Vagina (tissue), 2 donors: ENCODE results near the gene SP140L. TPM values are rescaled to one million over a fixed set of nuclear protein-coding genes. Genes with fewer than 3 reads are reported as not detected.
"Not testable (repeated sequence)": the region's sequence is repeated elsewhere in the genome, so short reads cannot be mapped to it uniquely, and the experiment has no call there.

Source experiments
- DNase-seq, 2 donors: peaks; one replicate each; pipeline ENCODE4 v3.0.0-alpha.2; 2017; ENCODE audit errors: extremely low spot score in 2 of 2
- H3K27ac ChIP-seq: fragments of 200-600 bp; sonication (generic); one replicate; pipeline ENCODE4 v1.5.1; 2019
- H3K27me3 ChIP-seq: fragments of 200-600 bp; sonication (generic); one replicate; pipeline ENCODE4 v1.5.1; 2019
- H3K36me3 ChIP-seq, 2 donors: fragments of 200-600 bp; sonication (generic); one replicate each; pipeline ENCODE4 v1.5.1; 2017 to 2019
- H3K4me1 ChIP-seq: fragments of 200-600 bp; sonication (generic); one replicate; pipeline ENCODE4 v1.5.1; 2019
- H3K4me3 ChIP-seq, 2 donors: fragments of 200-600 bp; sonication (generic); 1 replicate in 1 of 2; 2 replicates in 1 of 2; pipeline ENCODE4 v1.5.1; 2016 to 2019
- H3K9me3 ChIP-seq: fragments of 200-600 bp; sonication (generic); one replicate; pipeline ENCODE4 v1.5.1; 2019
- POLR2A ChIP-seq, 2 donors: fragments of 450-650 bp; IDR thresholded peaks; one replicate each; pipeline ENCODE4 v1.6.1; 2017; ENCODE audit warnings: antibody characterized with exemption in 2 of 2, mild to moderate bottlenecking in 2 of 2, moderate library complexity in 2 of 2
- POLR2AphosphoS5 ChIP-seq, 2 donors: sonication (generic); formaldehyde crosslinking; IDR thresholded peaks; one replicate each; pipeline ENCODE4 v1.9.0; 2017; ENCODE audit warnings: antibody characterized with exemption in 2 of 2, mild to moderate bottlenecking in 2 of 2, low read depth in 1 of 2; ENCODE audit not compliant: insufficient read depth in 1 of 2
- intact Hi-C: fragments of 100-400 bp; cut with DNase I; formaldehyde crosslinking; loops from one replicate; pipeline ENCODE4 v1.15.1; 2023
- total RNA-seq: library from RNA; depleted of rRNA; stranded (reverse); fragments of >200 nt; gene quantifications from one replicate; pipeline ENCODE4 v1.2.3, GENCODE V29; 2016
- TF ChIP-seq, protein P1 (sequence below), 3 experiments: fragments of 450-650 bp in 2 of 3; fragments of 200-600 bp in 1 of 3; sonication (generic) in 1 of 3; IDR thresholded peaks; one replicate each; pipeline ENCODE4 v1.5.1; 2017 to 2019; ENCODE audit warnings: antibody characterized with exemption in 3 of 3, mild to moderate bottlenecking in 2 of 3, moderate library complexity in 2 of 3

Gene SP140L
- total RNA-seq, 1 donor from 2014 or later: 11.5 TPM

DNA sequence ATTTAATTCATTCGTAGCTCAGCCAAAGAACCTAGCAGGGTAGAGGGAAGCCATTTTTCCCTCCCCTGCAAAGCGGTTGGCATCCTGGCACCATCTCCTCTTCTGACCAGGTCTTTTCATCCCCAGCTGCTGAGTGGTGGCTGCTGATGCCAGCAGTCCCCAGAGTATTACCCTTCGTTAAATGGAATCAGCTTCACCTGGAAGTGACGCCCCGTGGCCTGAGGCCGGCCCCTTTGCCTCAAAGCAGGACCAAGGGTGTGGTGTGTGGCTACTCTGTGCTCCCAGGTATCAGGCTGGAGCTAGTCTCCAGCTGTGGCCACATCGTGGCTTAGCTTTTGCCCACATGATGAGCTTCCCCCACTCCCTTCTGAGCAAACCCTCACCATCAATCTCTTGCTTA is 76.8 kb downstream of the SP140L start:
- Histone ChIP-seq H3K36me3 (peaks cover 0 to 21% of the 10 kb centered on the region in 2 donors), H3K4me3 (no peak overlapping the region), H3K4me1 (peaks cover 8% of the 10 kb centered on the region), H3K27ac (no peak overlapping the region), H3K9me3 (no peaks in the 10 kb centered on the region), H3K27me3 (no peaks in the 10 kb centered on the region)
- intact Hi-C loops: no loop called here
- TF ChIP-seq, protein P1, sequence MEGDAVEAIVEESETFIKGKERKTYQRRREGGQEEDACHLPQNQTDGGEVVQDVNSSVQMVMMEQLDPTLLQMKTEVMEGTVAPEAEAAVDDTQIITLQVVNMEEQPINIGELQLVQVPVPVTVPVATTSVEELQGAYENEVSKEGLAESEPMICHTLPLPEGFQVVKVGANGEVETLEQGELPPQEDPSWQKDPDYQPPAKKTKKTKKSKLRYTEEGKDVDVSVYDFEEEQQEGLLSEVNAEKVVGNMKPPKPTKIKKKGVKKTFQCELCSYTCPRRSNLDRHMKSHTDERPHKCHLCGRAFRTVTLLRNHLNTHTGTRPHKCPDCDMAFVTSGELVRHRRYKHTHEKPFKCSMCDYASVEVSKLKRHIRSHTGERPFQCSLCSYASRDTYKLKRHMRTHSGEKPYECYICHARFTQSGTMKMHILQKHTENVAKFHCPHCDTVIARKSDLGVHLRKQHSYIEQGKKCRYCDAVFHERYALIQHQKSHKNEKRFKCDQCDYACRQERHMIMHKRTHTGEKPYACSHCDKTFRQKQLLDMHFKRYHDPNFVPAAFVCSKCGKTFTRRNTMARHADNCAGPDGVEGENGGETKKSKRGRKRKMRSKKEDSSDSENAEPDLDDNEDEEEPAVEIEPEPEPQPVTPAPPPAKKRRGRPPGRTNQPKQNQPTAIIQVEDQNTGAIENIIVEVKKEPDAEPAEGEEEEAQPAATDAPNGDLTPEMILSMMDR (IDR thresholded peaks at IDR 0.05): no peak
- TF ChIP-seq POLR2A (IDR thresholded peaks at IDR 0.05) (no peak), POLR2AphosphoS5 (IDR thresholded peaks at IDR 0.05; ENCODE audit: insufficient read depth in 1 of 2, low read depth in 1 of 2) (no peak)
- DNase-seq: no peak

- TF ChIP-seq POLR2AphosphoS5 (IDR thresholded peaks at IDR 0.05; ENCODE audit: insufficient read depth in 1 of 2, low read depth in 1 of 2): no peak
- TF ChIP-seq POLR2A (IDR thresholded peaks at IDR 0.05): no peak
- TF ChIP-seq, protein P1 (IDR thresholded peaks at IDR 0.05): no peak
- Histone ChIP-seq H3K4me1 (peaks cover 21% of the 10 kb centered on the region), H3K36me3 (peaks cover 0 to 6% of the 10 kb centered on the region in 2 donors), H3K27me3 (no peaks in the 10 kb centered on the region), H3K4me3 (no peak overlapping the region), H3K27ac (no peak overlapping the region), H3K9me3 (no peaks in the 10 kb centered on the region)
- DNase-seq: no peak
- intact Hi-C loops: no loop called here
Measured at GRCh38 chr2:230405824-230406223, 78.8 kb downstream of the SP140L start.

DNA sequence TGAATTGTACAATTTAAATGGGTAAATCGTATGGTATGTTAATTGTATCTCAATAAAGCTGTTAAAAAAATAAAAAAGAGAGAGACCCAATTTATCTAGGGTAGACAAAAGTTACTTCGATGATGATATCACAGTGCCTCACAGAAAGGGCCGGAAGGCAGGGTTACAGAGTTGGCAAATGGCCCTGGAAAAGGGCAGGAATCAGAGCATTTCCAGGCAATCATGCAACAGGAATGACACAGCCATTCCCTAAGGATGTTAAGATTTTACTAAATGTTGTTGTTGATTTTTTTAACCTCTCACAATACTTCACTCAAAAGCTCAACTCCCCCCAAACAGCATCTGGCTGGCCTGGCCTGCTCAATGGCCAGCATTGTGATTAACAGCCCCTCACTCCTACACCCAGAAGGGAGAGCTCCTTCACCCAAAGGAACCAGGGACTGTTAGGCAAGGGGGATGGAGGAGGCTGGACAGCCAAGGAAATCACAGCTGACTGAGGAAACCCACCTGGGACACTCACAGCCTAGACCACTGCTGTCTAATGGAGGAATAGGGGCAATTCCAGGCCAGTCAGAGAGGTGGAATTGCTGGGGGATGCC is 81.3 kb downstream of the SP140L start:
- peaks cover 41% of the 10 kb centered on the region for H3K4me1 ChIP-seq
- no peak for DNase-seq
- intact Hi-C loops: no loop called here

GRCh38 chr2:230409316-230409715 is 82.3 kb downstream of the SP140L start:
- H3K9me3 ChIP-seq, H3K36me3 ChIP-seq, H3K27me3 ChIP-seq, intact Hi-C loops, DNase-seq, H3K4me3 ChIP-seq: not testable (repeated sequence)
- Histone ChIP-seq H3K4me1 (peaks cover 44% of the 10 kb centered on the region), H3K27ac (peak overlapping the region; percentile 48)
- peak in 1 of 2 donors; percentile 16 for TF ChIP-seq POLR2AphosphoS5 (IDR thresholded peaks at IDR 0.05; ENCODE audit: insufficient read depth in 1 of 2, low read depth in 1 of 2)

More for the DNA sequence above, 81.3 kb downstream of the SP140L start:
- Histone ChIP-seq H3K27me3 (no peaks in the 10 kb centered on the region), H3K27ac (peak overlapping the region; percentile 48), H3K4me3 (no peak overlapping the region), H3K9me3 (no peaks in the 10 kb centered on the region), H3K36me3 (peaks cover 0 to 6% of the 10 kb centered on the region in 2 donors)
- TF ChIP-seq, protein P1 (IDR thresholded peaks at IDR 0.05): no peak
- TF ChIP-seq POLR2AphosphoS5 (IDR thresholded peaks at IDR 0.05; ENCODE audit: insufficient read depth in 1 of 2, low read depth in 1 of 2): peak in 1 of 2 donors; percentile 55

- H3K27me3 ChIP-seq: no peaks in the 10 kb centered on the region
- H3K9me3 ChIP-seq: no peaks in the 10 kb centered on the region
- intact Hi-C loops: no loop called here
- peaks cover 54% of the 10 kb centered on the region for H3K4me1 ChIP-seq
- H3K4me3 ChIP-seq: no peak overlapping the region
- no peak for DNase-seq
- no peak overlapping the region for H3K27ac ChIP-seq
- H3K36me3 ChIP-seq: no peaks in the 10 kb centered on the region
- TF ChIP-seq POLR2A (IDR thresholded peaks at IDR 0.05): no peak
- TF ChIP-seq POLR2AphosphoS5 (IDR thresholded peaks at IDR 0.05; ENCODE audit: insufficient read depth in 1 of 2, low read depth in 1 of 2): no peak
- TF ChIP-seq, protein P1 (IDR thresholded peaks at IDR 0.05): no peak
Measured at GRCh38 chr2:230410263-230410662, 83.3 kb downstream of the SP140L start.
